ENCODE data around the gene CFP.

- no peak for TF ChIP-seq ATF3 (CRISPR knock-in tag; conservative IDR thresholded peaks at IDR 0.05)
- no peak for TF ChIP-seq ZNF138 (CRISPR knock-in tag; conservative IDR thresholded peaks at IDR 0.05)
- no peak for TF ChIP-seq CTCF (IDR thresholded peaks at IDR 0.05)
- TF ChIP-seq E2F4 (CRISPR knock-in tag; IDR thresholded peaks at IDR 0.05; ENCODE audit: borderline replicate concordance, low read depth), result no peak
Measured at GRCh38 chrX:47646636-47647035, 16.9 kb upstream of the CFP start.

All from WTC11 (cell line).